ENCODE data around the gene TBX4.
"Not testable (repeated sequence)": the region's sequence is repeated elsewhere in the genome, so short reads cannot be mapped to it uniquely, and the experiment has no call there.

The TBX4 gene

GRCh38 chr17:61508912-61509311, 56.7 kb downstream of the TBX4 start:
- Histone ChIP-seq H3K27me3 (ENCODE audit: low read length) (no peaks in the 10 kb centered on the region), H3K9ac (ENCODE audit: low read length) (no peak overlapping the region), H3K9me2 (replicated peaks; ENCODE audit: insufficient read depth, low read length) (no peaks in the 10 kb centered on the region), H3K79me2 (ENCODE audit: insufficient read depth, low read length) (no peaks in the 10 kb centered on the region), H2AFZ (ENCODE audit: low read depth, low read length, severe bottlenecking) (no peak overlapping the region), H3K9me3 (ENCODE audit: insufficient read depth, low read length) (no peaks in the 10 kb centered on the region), H4K20me1 (ENCODE audit: low read depth, low read length) (no peaks in the 10 kb centered on the region), H3K4me2 (ENCODE audit: low read depth, low read length, poor library complexity, severe bottlenecking) (no peak overlapping the region), H3F3A (ENCODE audit: insufficient read depth) (no peaks in the 10 kb centered on the region), H3K4me3 (ENCODE audit: insufficient read depth, low read length, poor library complexity, severe bottlenecking) (no peak overlapping the region), H3K36me3 (ENCODE audit: low read length) (no peaks in the 10 kb centered on the region), H3K27ac (ENCODE audit: low read depth, low read length) (no peak overlapping the region)
- TF ChIP-seq CTCF (IDR thresholded peaks at IDR 0.05; ENCODE audit: insufficient read depth, low read length, poor library complexity, severe bottlenecking) = no peak
- no peak for TF ChIP-seq EZH2phosphoT487 (conservative IDR thresholded peaks at IDR 0.05; ENCODE audit: low read length)

GRCh38 chr17:61509454-61509853, 57.2 kb downstream of the TBX4 start:
- H3K27me3 ChIP-seq (ENCODE audit: low read length); H3K9ac ChIP-seq (ENCODE audit: low read length); H3F3A ChIP-seq (ENCODE audit: insufficient read depth); H4K20me1 ChIP-seq (ENCODE audit: low read depth, low read length); H3K9me3 ChIP-seq (ENCODE audit: insufficient read depth, low read length); H3K36me3 ChIP-seq (ENCODE audit: low read length); H3K79me2 ChIP-seq (ENCODE audit: insufficient read depth, low read length); H3K9me2 ChIP-seq (replicated peaks; ENCODE audit: insufficient read depth, low read length); H3K4me3 ChIP-seq (ENCODE audit: insufficient read depth, low read length, poor library complexity, severe bottlenecking); H2AFZ ChIP-seq (ENCODE audit: low read depth, low read length, severe bottlenecking); H3K27ac ChIP-seq (ENCODE audit: low read depth, low read length); H3K4me2 ChIP-seq (ENCODE audit: low read depth, low read length, poor library complexity, severe bottlenecking): not testable (repeated sequence)

- Histone ChIP-seq H3K4me2 (ENCODE audit: low read depth, low read length, poor library complexity, severe bottlenecking) (no peak overlapping the region), H3K27ac (ENCODE audit: low read depth, low read length) (no peak overlapping the region), H3K9me2 (replicated peaks; ENCODE audit: insufficient read depth, low read length) (no peaks in the 10 kb centered on the region), H2AFZ (ENCODE audit: low read depth, low read length, severe bottlenecking) (no peak overlapping the region), H3F3A (ENCODE audit: insufficient read depth) (no peaks in the 10 kb centered on the region), H3K27me3 (ENCODE audit: low read length) (no peaks in the 10 kb centered on the region), H3K9me3 (ENCODE audit: insufficient read depth, low read length) (no peaks in the 10 kb centered on the region), H3K79me2 (ENCODE audit: insufficient read depth, low read length) (no peaks in the 10 kb centered on the region), H4K20me1 (ENCODE audit: low read depth, low read length) (no peaks in the 10 kb centered on the region), H3K36me3 (ENCODE audit: low read length) (no peaks in the 10 kb centered on the region), H3K4me3 (ENCODE audit: insufficient read depth, low read length, poor library complexity, severe bottlenecking) (no peak overlapping the region), H3K9ac (ENCODE audit: low read length) (no peak overlapping the region)
- TF ChIP-seq CTCF (IDR thresholded peaks at IDR 0.05; ENCODE audit: insufficient read depth, low read length, poor library complexity, severe bottlenecking) (no peak), EZH2phosphoT487 (conservative IDR thresholded peaks at IDR 0.05; ENCODE audit: low read length) (no peak)
These were observed 58.0 kb downstream of the TBX4 start for GRCh38 chr17:61510237-61510636.

- H3K9ac ChIP-seq (ENCODE audit: low read length) = no peak overlapping the region
- no peak overlapping the region for H2AFZ ChIP-seq (ENCODE audit: low read depth, low read length, severe bottlenecking)
- H3K27me3 ChIP-seq (ENCODE audit: low read length) = no peaks in the 10 kb centered on the region
These were observed 58.8 kb downstream of the TBX4 start for GRCh38 chr17:61510991-61511390.

More at GRCh38 chr17:61510991-61511390, 58.8 kb downstream of the TBX4 start:
- Histone ChIP-seq H3K9me3 (ENCODE audit: insufficient read depth, low read length) (no peaks in the 10 kb centered on the region), H4K20me1 (ENCODE audit: low read depth, low read length) (no peaks in the 10 kb centered on the region), H3K79me2 (ENCODE audit: insufficient read depth, low read length) (no peaks in the 10 kb centered on the region), H3K27ac (ENCODE audit: low read depth, low read length) (no peak overlapping the region), H3K36me3 (ENCODE audit: low read length) (no peaks in the 10 kb centered on the region), H3K4me2 (ENCODE audit: low read depth, low read length, poor library complexity, severe bottlenecking) (no peak overlapping the region), H3K4me3 (ENCODE audit: insufficient read depth, low read length, poor library complexity, severe bottlenecking) (no peak overlapping the region), H3K9me2 (replicated peaks; ENCODE audit: insufficient read depth, low read length) (no peaks in the 10 kb centered on the region), H3F3A (ENCODE audit: insufficient read depth) (no peaks in the 10 kb centered on the region)
- TF ChIP-seq EZH2phosphoT487 (conservative IDR thresholded peaks at IDR 0.05; ENCODE audit: low read length) (no peak), CTCF (IDR thresholded peaks at IDR 0.05; ENCODE audit: insufficient read depth, low read length, poor library complexity, severe bottlenecking) (no peak)
